HG03342 (cell line): ENCODE results near the gene HOXC11.
A peak's percentile ranks its signal among the peaks of the same experiment; 100 is the strongest.

Experiments used
- ATAC-seq: cut with Tn5 transposase; IDR thresholded peaks from one replicate; pipeline ENCODE4 v1.9.1; 2021; ENCODE audit warnings: mild to moderate bottlenecking, moderate library complexity; ENCODE audit not compliant: unreplicated experiment

HOXC11 gene

GRCh38 chr12:54006559-54007220, 33.8 kb downstream of the HOXC11 start:
- ATAC-seq = no peak

- no peak for ATAC-seq
Measured at GRCh38 chr12:54007538-54008259, 34.8 kb downstream of the HOXC11 start.

- no peak for ATAC-seq
Measured at GRCh38 chr12:54008260-54008552, 35.3 kb downstream of the HOXC11 start.

- ATAC-seq = no peak
Measured at GRCh38 chr12:54009171-54010052, 36.5 kb downstream of the HOXC11 start.

GRCh38 chr12:54010053-54010971, 37.4 kb downstream of the HOXC11 start:
- no peak for ATAC-seq

GRCh38 chr12:54010972-54011664, 38.2 kb downstream of the HOXC11 start:
- ATAC-seq = no peak

DNA sequence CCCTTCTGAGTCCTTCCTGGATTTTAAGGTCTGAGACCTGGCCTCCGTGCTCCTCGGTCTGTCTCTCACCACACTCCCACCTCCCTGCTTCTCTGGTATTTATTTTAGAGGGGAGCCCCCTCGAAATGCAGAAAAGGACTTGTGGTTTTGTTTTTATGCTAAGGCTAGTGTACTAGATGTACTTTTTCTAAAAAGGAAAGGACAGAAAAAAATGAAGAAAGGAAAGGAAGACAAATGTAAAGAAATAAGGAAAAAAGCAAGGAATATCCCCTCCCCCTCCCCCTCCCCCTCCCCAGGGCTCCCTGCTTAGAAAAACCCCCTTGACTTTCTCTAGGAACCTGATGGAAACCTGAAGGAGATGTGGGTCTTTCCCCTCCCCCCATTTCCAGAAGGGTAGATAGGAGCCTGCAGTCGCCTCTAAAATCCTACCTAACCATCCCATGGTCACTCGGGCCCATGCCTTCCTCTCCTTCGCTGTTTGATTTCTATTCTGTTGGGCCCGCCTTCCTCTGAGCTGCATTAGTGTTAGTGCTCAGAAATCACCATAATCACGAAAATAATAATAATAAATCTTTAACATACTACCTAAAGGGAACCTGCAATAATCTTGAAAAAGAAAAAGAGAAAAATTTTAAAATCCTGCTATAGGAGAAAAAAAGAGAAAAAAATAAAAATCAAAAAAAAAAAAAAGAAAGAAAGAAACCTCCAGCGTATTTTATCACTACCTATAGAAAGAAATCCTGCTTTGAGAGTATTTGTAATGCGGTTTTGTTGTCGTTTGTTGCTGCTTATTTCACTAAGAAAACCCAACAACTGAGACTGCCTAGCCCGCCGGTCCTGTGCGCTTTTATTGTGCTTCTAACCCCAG, 39.0 kb downstream of the HOXC11 start:
- no peak for ATAC-seq

- ATAC-seq = no peak
Measured at GRCh38 chr12:54012631-54013409, 39.9 kb downstream of the HOXC11 start.

DNA sequence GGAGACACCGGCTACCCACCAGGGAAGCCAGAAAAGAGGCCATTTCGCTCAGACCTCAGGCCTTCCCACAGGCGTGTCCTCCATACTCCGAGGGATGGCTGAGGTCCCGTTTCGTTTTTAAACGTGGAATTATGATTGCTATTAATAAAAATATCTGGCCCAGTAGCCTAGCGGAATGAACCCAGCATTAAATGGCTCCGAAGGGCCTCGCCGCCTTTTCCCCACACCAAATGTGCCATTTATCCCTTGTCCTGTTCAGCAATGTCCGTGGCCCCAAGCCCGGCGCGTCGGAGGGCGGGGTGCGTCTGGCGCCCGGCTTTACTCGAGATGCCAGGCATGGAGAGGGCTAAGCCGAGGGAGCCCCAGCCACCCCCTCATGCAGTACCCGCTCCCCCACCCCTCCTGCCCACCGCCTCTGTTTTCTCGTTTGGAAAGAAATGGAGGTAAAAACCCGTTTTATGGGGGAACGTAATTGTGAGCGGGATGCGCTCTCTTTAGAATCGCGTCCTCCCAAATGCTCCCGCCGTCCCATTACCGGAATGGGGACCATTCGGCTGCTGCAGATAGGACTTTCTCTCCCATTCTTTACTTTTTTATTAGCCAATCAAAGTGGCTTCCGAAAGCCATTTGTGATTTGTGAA, 41.6 kb downstream of the HOXC11 start:
- ATAC-seq = no peak

DNA sequence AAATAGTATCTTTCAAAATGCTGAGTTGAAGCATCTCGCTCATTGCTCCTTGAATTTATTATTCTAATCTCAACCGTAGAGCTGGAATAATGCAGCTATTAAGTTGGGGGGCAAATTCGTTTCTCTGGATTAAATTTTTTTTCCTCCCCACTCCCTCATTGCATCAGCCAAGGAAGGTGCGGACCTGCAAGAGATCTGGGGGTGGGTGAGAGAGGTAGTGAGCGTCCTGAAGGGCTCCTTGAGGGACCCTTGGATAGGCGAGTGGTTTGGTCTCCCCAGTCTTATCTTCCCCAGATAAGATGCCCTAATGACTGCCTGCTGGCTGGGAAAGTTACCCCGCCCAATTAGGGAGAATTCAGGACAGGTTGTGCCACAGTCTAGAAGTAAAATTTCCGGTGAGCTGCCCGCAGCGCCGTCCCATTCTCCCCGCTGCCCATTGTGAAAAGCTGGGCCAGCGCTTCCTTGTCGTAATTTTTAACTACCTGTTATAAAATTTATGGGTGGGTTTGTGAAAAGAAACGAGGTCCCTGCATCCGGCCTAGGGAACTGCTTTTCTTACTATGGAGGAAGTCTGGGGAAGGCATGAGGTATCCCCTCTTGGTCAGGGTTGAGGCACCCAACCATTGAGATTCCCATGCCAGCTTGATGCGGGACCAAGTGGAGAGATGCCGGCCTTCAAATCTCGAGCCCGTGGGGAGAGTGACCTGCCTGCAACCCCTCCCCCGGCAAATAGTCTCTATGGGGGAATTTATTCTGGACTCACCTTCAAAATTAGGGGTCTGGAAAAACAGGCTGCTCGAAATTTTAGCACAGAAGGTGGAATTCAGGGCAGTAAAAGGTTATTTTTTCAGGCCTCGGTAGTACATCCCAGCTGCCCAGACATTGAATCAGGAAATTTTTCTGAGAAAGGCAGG, 42.3 kb downstream of the HOXC11 start:
- no peak for ATAC-seq

DNA sequence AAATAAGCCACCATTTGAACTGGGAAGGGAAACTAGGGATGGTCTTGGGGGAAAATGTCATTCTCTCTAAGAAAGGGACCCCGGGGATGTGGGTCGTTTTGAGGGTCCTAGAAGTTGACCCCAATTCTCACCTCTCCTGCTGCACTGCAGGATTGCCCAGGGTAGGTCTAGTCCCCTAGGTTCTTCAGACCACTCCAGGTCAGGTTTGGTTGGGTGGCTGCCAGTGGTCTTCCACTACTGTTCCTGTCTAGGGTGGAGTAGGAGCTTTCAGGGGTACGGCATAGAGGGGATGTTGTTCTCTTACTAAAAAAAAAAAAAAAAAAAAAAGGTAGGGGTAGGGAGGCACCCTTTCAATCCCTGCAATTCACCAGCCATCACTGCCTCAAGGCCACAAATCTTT, 43.1 kb downstream of the HOXC11 start:
- no peak for ATAC-seq

DNA sequence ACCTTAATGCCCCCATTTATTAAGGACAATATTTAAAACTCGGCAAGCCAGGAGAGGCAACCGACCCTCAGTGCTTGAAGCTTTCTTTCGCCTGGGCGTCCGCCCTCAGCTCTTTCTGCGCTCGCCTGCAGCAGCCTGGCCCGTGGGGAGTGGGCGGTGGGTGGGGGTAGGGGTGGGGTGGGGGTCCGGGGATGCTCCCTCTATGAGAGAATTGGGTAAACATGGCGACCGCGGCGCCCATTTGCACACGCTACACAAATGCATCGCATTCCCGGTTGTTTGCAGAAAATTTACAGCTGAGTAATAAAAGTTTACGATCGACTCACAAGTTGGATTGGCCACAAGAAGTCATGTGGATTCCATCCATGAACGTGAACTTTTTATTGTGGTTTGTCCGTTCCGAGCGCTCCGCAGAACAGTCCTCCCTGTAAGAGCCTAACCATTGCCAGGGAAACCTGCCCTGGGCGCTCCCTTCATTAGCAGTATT, 43.6 kb downstream of the HOXC11 start:
- no peak for ATAC-seq

GRCh38 chr12:54017027-54017788, 44.3 kb downstream of the HOXC11 start:
- ATAC-seq = peak; percentile 21

DNA sequence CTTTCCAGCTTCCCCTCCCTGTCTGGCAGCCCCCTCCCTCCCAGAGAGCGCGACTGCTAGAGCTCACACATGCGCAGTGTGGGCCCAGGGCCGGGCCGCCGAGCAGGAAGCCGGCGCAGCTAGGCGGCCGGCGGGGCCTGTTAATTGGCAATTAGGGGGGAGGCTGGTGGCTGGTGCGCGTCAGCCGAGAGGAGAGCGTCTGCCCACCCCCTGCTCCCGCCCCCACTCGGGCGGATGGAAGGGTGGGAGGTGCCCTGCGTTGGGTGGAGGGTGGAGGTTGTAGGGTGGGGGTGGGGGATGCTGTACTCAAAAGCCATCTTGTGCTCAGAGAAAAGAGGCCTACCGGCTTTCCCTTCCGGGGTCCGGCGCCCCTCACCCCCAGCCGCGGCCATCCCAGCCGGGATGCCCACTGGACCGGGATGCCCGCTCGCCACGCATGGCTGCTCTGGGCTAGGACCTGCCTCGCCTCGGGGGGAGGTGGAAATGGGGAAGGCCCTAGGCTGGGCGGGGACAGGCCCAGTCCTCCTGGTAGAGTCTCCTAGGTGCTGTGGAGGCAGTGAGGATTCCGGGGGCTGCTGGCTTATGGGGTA, 45.0 kb downstream of the HOXC11 start:
- peak; percentile 80 for ATAC-seq

GRCh38 chr12:54018468-54018984, 45.6 kb downstream of the HOXC11 start:
- no peak for ATAC-seq
